Measurements from ENCODE around the gene GPR108.

Gene GPR108

GRCh38 chr19:6712692-6713670, 24.4 kb downstream of the GPR108 start:
- no peak overlapping the region for H4K8ac ChIP-seq (ENCODE audit: low read depth, low read length)
- H3K9ac ChIP-seq (ENCODE audit: low read length), result no peak overlapping the region
- H3K27me3 ChIP-seq (ENCODE audit: insufficient read depth, low read length), result peaks cover 11% of the 10 kb centered on the region
- no peak overlapping the region for H3K4ac ChIP-seq (ENCODE audit: low read depth, low read length)
- H3K14ac ChIP-seq (ENCODE audit: low read length), result no peak overlapping the region
- no peaks in the 10 kb centered on the region for H3K79me2 ChIP-seq (ENCODE audit: control insufficient read depth, insufficient read depth, low read length, poor library complexity)
- H3K4me3 ChIP-seq (ENCODE audit: low read depth, low read length), result no peak overlapping the region
- no peak overlapping the region for H2AFZ ChIP-seq (ENCODE audit: insufficient read depth, low read length, poor library complexity)
- no CpG with 5 or more reads among the region's 20 CpGs for WGBS (ENCODE audit: extremely low coverage, insufficient coverage, insufficient read length)
- H4K12ac ChIP-seq (ENCODE audit: low read depth, low read length), result no peak overlapping the region
- no peak overlapping the region for H3K23ac ChIP-seq (ENCODE audit: low read length)
- H3K4me1 ChIP-seq (ENCODE audit: control insufficient read depth in 1 of 2, insufficient read depth in 2 of 2, low read length in 2 of 2), result peaks cover 0 to 2% of the 10 kb centered on the region in 2 experiments
- no peaks in the 10 kb centered on the region for H3K79me1 ChIP-seq (ENCODE audit: low read length)
- H3K9me3 ChIP-seq (ENCODE audit: insufficient read depth, low read depth, low read length), result peaks cover 13% of the 10 kb centered on the region
- H2BK12ac ChIP-seq (ENCODE audit: low read length), result no peak overlapping the region
- DNase-seq, result no peak
- H3K4me2 ChIP-seq (ENCODE audit: low read length), result no peak overlapping the region
- H3K18ac ChIP-seq (ENCODE audit: low read length), result no peak overlapping the region
- H2BK120ac ChIP-seq (ENCODE audit: insufficient read depth, low read length, poor library complexity), result no peak overlapping the region
- H3K36me3 ChIP-seq (ENCODE audit: control insufficient read depth in 1 of 2, insufficient read depth in 2 of 2, low read length in 2 of 2), result no peaks in the 10 kb centered on the region
- no peak overlapping the region for H2AK5ac ChIP-seq (ENCODE audit: low read length)
- H2BK5ac ChIP-seq (ENCODE audit: low read depth, low read length, poor library complexity), result no peak overlapping the region
- no peak overlapping the region for H4K91ac ChIP-seq (ENCODE audit: low read depth, low read length)
- H3K27ac ChIP-seq (ENCODE audit: low read depth, low read length), result no peak overlapping the region

- DNase-seq, result no peak
- Histone ChIP-seq H3K14ac (ENCODE audit: low read length) (no peak overlapping the region), H3K23ac (ENCODE audit: low read length) (no peak overlapping the region), H4K12ac (ENCODE audit: low read depth, low read length) (no peak overlapping the region), H3K18ac (ENCODE audit: low read length) (no peak overlapping the region), H2AFZ (ENCODE audit: insufficient read depth, low read length, poor library complexity) (no peak overlapping the region), H3K9me3 (ENCODE audit: insufficient read depth, low read depth, low read length) (peaks cover 7% of the 10 kb centered on the region), H3K27ac (ENCODE audit: low read depth, low read length) (no peak overlapping the region), H2BK12ac (ENCODE audit: low read length) (no peak overlapping the region), H2BK5ac (ENCODE audit: low read depth, low read length, poor library complexity) (no peak overlapping the region), H4K8ac (ENCODE audit: low read depth, low read length) (no peak overlapping the region), H3K27me3 (ENCODE audit: insufficient read depth, low read length) (peaks cover 11% of the 10 kb centered on the region), H2BK120ac (ENCODE audit: insufficient read depth, low read length, poor library complexity) (no peak overlapping the region), H3K36me3 (ENCODE audit: control insufficient read depth in 1 of 2, insufficient read depth in 2 of 2, low read length in 2 of 2) (no peaks in the 10 kb centered on the region), H4K91ac (ENCODE audit: low read depth, low read length) (no peak overlapping the region), H3K9ac (ENCODE audit: low read length) (no peak overlapping the region), H3K79me1 (ENCODE audit: low read length) (no peaks in the 10 kb centered on the region), H3K4ac (ENCODE audit: low read depth, low read length) (no peak overlapping the region), H3K79me2 (ENCODE audit: control insufficient read depth, insufficient read depth, low read length, poor library complexity) (no peaks in the 10 kb centered on the region), H3K4me2 (ENCODE audit: low read length) (no peak overlapping the region), H2AK5ac (ENCODE audit: low read length) (no peak overlapping the region), H3K4me3 (ENCODE audit: low read depth, low read length) (no peak overlapping the region), H3K4me1 (ENCODE audit: control insufficient read depth in 1 of 2, insufficient read depth in 2 of 2, low read length in 2 of 2) (peaks cover 0 to 2% of the 10 kb centered on the region in 2 experiments)
- WGBS (ENCODE audit: extremely low coverage, insufficient coverage, insufficient read length), result no CpG with 5 or more reads among the region's 16 CpGs
Measured at GRCh38 chr19:6712231-6712630, 25.1 kb downstream of the GPR108 start.

- no peak overlapping the region for H3K23ac ChIP-seq (ENCODE audit: low read length)
- H3K14ac ChIP-seq (ENCODE audit: low read length), result no peak overlapping the region
- peaks cover 11% of the 10 kb centered on the region for H3K27me3 ChIP-seq (ENCODE audit: insufficient read depth, low read length)
- no peak overlapping the region for H4K91ac ChIP-seq (ENCODE audit: low read depth, low read length)
- no peak for DNase-seq
- H3K4me2 ChIP-seq (ENCODE audit: low read length), result no peak overlapping the region
- H2AK5ac ChIP-seq (ENCODE audit: low read length), result no peak overlapping the region
- no CpG with 5 or more reads among the region's 10 CpGs for WGBS (ENCODE audit: extremely low coverage, insufficient coverage, insufficient read length)
- no peak overlapping the region for H2BK12ac ChIP-seq (ENCODE audit: low read length)
- H4K8ac ChIP-seq (ENCODE audit: low read depth, low read length), result no peak overlapping the region
- H3K9me3 ChIP-seq (ENCODE audit: insufficient read depth, low read depth, low read length), result peaks cover 6% of the 10 kb centered on the region
- no peak overlapping the region for H4K12ac ChIP-seq (ENCODE audit: low read depth, low read length)
- no peaks in the 10 kb centered on the region for H3K79me2 ChIP-seq (ENCODE audit: control insufficient read depth, insufficient read depth, low read length, poor library complexity)
- H3K4ac ChIP-seq (ENCODE audit: low read depth, low read length), result no peak overlapping the region
- H3K4me1 ChIP-seq (ENCODE audit: control insufficient read depth in 1 of 2, insufficient read depth in 2 of 2, low read length in 2 of 2), result peaks cover 0 to 2% of the 10 kb centered on the region in 2 experiments
- no peak overlapping the region for H2BK120ac ChIP-seq (ENCODE audit: insufficient read depth, low read length, poor library complexity)
- no peak overlapping the region for H2BK5ac ChIP-seq (ENCODE audit: low read depth, low read length, poor library complexity)
- H3K79me1 ChIP-seq (ENCODE audit: low read length), result no peaks in the 10 kb centered on the region
- H3K36me3 ChIP-seq (ENCODE audit: control insufficient read depth in 1 of 2, insufficient read depth in 2 of 2, low read length in 2 of 2), result no peaks in the 10 kb centered on the region
- H3K18ac ChIP-seq (ENCODE audit: low read length), result no peak overlapping the region
- H2AFZ ChIP-seq (ENCODE audit: insufficient read depth, low read length, poor library complexity), result no peak overlapping the region
- no peak overlapping the region for H3K9ac ChIP-seq (ENCODE audit: low read length)
- H3K27ac ChIP-seq (ENCODE audit: low read depth, low read length), result no peak overlapping the region
- H3K4me3 ChIP-seq (ENCODE audit: low read depth, low read length), result no peak overlapping the region
Measured at GRCh38 chr19:6711605-6712004, 25.8 kb downstream of the GPR108 start.

GRCh38 chr19:6711078-6711361, 26.4 kb downstream of the GPR108 start:
- WGBS (ENCODE audit: extremely low coverage, insufficient coverage, insufficient read length), result no CpG with 5 or more reads among the region's 9 CpGs
- no peak for DNase-seq

More at GRCh38 chr19:6711078-6711361, 26.4 kb downstream of the GPR108 start:
- H3K9me3 ChIP-seq (ENCODE audit: insufficient read depth, low read depth, low read length), result peaks cover 6% of the 10 kb centered on the region
- H3K4me1 ChIP-seq (ENCODE audit: control insufficient read depth in 1 of 2, insufficient read depth in 2 of 2, low read length in 2 of 2), result peaks cover 0 to 2% of the 10 kb centered on the region in 2 experiments
- no peak overlapping the region for H3K4me3 ChIP-seq (ENCODE audit: low read depth, low read length)
- H2AK5ac ChIP-seq (ENCODE audit: low read length), result no peak overlapping the region
- peaks cover 11% of the 10 kb centered on the region for H3K27me3 ChIP-seq (ENCODE audit: insufficient read depth, low read length)
- no peak overlapping the region for H3K18ac ChIP-seq (ENCODE audit: low read length)
- no peaks in the 10 kb centered on the region for H3K79me2 ChIP-seq (ENCODE audit: control insufficient read depth, insufficient read depth, low read length, poor library complexity)
- H4K8ac ChIP-seq (ENCODE audit: low read depth, low read length), result no peak overlapping the region
- no peak overlapping the region for H3K14ac ChIP-seq (ENCODE audit: low read length)
- no peak overlapping the region for H3K9ac ChIP-seq (ENCODE audit: low read length)
- H4K91ac ChIP-seq (ENCODE audit: low read depth, low read length), result no peak overlapping the region
- no peak overlapping the region for H2BK12ac ChIP-seq (ENCODE audit: low read length)
- H2BK5ac ChIP-seq (ENCODE audit: low read depth, low read length, poor library complexity), result no peak overlapping the region
- no peak overlapping the region for H3K27ac ChIP-seq (ENCODE audit: low read depth, low read length)
- H3K4ac ChIP-seq (ENCODE audit: low read depth, low read length), result no peak overlapping the region
- H3K36me3 ChIP-seq (ENCODE audit: control insufficient read depth in 1 of 2, insufficient read depth in 2 of 2, low read length in 2 of 2), result no peaks in the 10 kb centered on the region
- no peak overlapping the region for H3K23ac ChIP-seq (ENCODE audit: low read length)
- H2AFZ ChIP-seq (ENCODE audit: insufficient read depth, low read length, poor library complexity), result no peak overlapping the region
- H4K12ac ChIP-seq (ENCODE audit: low read depth, low read length), result no peak overlapping the region
- no peaks in the 10 kb centered on the region for H3K79me1 ChIP-seq (ENCODE audit: low read length)
- no peak overlapping the region for H3K4me2 ChIP-seq (ENCODE audit: low read length)
- H2BK120ac ChIP-seq (ENCODE audit: insufficient read depth, low read length, poor library complexity), result no peak overlapping the region

All from trophoblast cell (in vitro differentiated cells and primary cell).